LNCaP clone FGC (cell line): ENCODE results near the gene MRGPRF.

Experiments
- DNase-seq: peaks from one replicate; pipeline ENCODE4 v3.0.0-alpha.2; 2011; ENCODE audit warnings: low read depth
- H3K4me3 ChIP-seq: 2 replicates; pipeline ENCODE4 v1.5.1; 2011; ENCODE audit warnings: mild to moderate bottlenecking, low read depth, low read length, control low read depth
- CTCF ChIP-seq: IDR thresholded peaks from 2 replicates; pipeline ENCODE4 v1.5.1; 2012; ENCODE audit warnings: mild to moderate bottlenecking; ENCODE audit not compliant: control insufficient read depth, insufficient read depth; ENCODE audit errors: extremely low read depth

Gene MRGPRF

GRCh38 chr11:68997124-68997994, 15.7 kb downstream of the MRGPRF start:
- DNase-seq = no peak
- no peak for TF ChIP-seq CTCF
- H3K4me3 ChIP-seq = no peak overlapping the region

GRCh38 chr11:68996376-68997123, 16.5 kb downstream of the MRGPRF start:
- DNase-seq = no peak
- no peak for TF ChIP-seq CTCF
- no peak overlapping the region for H3K4me3 ChIP-seq

- no peak for TF ChIP-seq CTCF
- H3K4me3 ChIP-seq = no peak overlapping the region
- no peak for DNase-seq
These were observed 18.2 kb downstream of the MRGPRF start for GRCh38 chr11:68994894-68995285.

- DNase-seq = no peak
- H3K4me3 ChIP-seq = no peak overlapping the region
- no peak for TF ChIP-seq CTCF
These were observed 18.7 kb downstream of the MRGPRF start for GRCh38 chr11:68994161-68994893.

- TF ChIP-seq CTCF = no peak
- no peak for DNase-seq
- no peak overlapping the region for H3K4me3 ChIP-seq
These were observed 19.5 kb downstream of the MRGPRF start for GRCh38 chr11:68993546-68993945.

GRCh38 chr11:68992743-68993255, 20.2 kb downstream of the MRGPRF start:
- TF ChIP-seq CTCF = no peak
- no peak overlapping the region for H3K4me3 ChIP-seq
- no peak for DNase-seq
